HS-5 (cell line): ENCODE measurements around the gene DNAJC12.
"Not testable (repeated sequence)": the region's sequence is repeated elsewhere in the genome, so short reads cannot be mapped to it uniquely, and the experiment has no call there.

Source experiments
- DNase-seq: peaks from one replicate; pipeline ENCODE4 v3.0.0-alpha.2; 2012; ENCODE audit warnings: low read depth

DNAJC12 gene

GRCh38 chr10:67792653-67793052, 45.3 kb downstream of the DNAJC12 start:
- no peak for DNase-seq

DNA sequence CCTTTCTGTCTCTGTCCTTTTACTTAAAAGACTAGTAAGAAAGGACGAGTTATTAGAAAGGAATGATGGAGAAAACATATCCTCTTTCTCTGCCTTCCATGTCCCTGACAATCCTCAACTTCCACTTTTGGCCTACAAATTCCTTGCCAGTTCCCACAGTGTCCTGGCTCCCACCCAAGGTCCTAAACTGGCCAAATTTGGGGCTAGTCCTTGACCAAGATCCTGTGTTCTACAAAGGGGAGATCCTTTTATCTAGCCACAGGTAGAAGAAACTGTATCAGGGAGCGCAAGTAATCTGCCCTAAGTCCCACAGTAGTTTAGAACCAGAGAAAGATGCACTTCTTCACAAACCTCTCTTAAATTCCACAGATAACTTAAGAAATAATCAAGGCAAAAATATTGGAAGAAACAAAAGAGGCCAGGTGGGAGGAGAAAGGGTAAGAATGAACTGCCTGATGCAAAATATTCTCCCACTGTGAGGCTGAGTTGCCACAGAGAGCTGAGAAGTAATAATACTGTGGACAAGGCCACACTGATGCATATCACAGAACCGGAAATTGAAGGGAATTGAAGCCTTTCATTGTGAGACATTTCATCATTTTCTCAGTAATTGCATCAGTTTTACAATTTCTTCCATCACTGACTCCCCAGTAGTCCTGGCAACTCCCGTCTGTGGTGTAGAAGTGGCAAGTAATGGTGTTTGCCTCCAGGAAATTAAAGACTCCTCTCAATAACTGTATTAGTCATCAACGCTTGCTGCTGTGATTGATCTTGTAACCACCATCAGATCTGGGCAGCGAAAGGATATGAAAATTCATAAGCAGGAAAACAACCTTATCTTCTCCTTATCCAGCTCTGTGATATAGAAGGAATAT, 47.2 kb downstream of the DNAJC12 start:
- DNase-seq, result peak; percentile 26

GRCh38 chr10:67789769-67790168, 48.2 kb downstream of the DNAJC12 start:
- no peak for DNase-seq

- no peak for DNase-seq
Observed at GRCh38 chr10:67788028-67788886, 49.7 kb downstream of the DNAJC12 start.

DNA sequence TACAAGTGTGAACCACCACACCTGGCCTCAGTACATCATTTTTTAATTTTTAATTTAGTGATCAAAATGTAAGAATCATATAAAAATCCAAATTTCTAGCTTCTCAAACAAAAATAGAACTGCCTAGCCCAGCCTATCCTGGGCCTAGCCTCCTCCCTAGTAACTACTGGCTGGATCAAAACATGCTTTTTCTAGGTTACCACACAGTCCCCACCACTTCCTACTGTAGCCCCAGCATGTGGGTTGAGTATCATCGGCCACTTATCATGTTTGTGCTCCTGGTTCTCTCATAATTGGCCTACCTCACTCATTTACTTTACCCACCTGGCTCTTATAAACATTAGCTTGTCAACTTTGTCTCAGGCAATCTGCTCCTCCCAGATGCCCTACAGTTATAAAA, 52.9 kb downstream of the DNAJC12 start:
- DNase-seq, result no peak

GRCh38 chr10:67784474-67784873, 53.5 kb downstream of the DNAJC12 start:
- no peak for DNase-seq

- DNase-seq, result no peak
Observed at GRCh38 chr10:67783606-67784294, 54.2 kb downstream of the DNAJC12 start.

- DNase-seq, result no peak
Observed at GRCh38 chr10:67782530-67782929, 55.5 kb downstream of the DNAJC12 start.

- DNase-seq, result no peak
Observed at GRCh38 chr10:67780759-67781538, 57.0 kb downstream of the DNAJC12 start.

DNA sequence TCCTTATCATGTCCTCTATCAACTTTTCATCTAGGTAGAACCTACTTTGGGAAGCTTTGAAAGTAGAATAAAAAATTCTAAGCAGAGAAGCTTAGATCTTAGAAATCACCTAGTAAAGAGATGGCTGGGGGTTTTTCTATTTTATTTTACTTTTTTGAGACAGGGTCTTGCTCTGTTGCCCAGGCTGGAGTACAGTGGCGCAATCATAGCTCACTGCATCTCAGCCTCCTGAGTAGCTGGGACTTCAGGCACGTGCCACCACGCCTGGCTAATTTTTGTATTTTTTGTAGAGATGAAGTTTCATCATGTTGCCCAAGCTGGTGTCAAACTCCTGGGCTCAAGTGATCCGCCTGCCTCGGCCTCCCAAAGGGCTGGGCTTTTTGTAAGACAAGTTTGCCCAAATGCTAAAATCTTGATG, 57.8 kb downstream of the DNAJC12 start:
- DNase-seq, result not testable (repeated sequence)

DNA sequence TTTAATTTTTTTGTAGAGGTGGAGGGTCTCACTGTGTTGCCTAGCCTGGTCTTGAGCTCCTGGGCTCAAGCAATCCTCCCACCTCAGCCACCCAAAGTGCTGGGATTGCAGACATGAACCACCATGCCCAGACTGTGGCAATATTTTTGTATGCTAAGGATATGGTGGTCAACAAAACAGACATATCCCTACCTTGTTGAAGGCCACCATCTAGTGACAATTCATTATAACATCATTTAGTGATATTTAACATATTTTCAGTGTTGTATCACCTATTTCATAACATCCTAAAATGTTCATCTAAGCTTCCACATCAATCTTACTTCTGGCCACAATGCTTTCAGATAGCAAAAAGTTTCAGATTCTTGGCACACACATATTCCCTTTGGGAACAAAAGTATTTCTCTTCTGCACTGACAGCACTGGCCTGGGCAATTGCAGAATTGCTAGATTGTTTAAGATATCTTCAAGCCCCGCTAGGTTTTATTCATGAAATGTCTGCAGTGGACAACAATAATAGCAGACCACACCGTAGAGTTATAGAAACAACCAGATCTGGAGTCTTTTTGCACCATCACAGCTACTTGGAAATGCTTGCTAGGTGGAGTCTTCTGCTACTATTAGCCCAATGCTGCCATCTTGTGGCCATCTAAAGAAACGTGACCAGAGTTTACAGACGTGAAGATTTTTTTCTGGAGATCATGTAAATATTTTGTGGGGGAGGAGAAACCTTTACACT, 58.4 kb downstream of the DNAJC12 start:
- DNase-seq, result no peak

DNA sequence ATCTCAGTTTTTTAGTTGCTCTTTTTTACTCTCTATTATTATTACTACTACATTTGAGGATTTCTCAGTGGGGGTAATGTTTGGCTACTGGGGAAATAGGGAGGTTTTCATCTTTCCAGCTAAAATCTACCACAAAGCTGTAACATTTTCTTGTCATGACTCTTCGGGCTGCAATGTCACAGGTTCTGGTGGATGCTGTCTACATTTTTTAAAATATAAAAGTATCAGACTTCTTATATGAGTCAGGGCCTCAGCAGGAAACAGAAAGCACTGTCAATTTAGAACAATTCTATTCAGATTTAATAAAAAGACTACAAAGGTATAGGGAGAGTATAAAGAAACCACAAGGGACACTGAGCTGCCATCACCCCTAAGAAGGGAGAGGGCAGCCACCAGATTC, 61.6 kb downstream of the DNAJC12 start:
- no peak for DNase-seq

- DNase-seq, result no peak
Observed at GRCh38 chr10:67775279-67775678, 62.7 kb downstream of the DNAJC12 start.

DNA sequence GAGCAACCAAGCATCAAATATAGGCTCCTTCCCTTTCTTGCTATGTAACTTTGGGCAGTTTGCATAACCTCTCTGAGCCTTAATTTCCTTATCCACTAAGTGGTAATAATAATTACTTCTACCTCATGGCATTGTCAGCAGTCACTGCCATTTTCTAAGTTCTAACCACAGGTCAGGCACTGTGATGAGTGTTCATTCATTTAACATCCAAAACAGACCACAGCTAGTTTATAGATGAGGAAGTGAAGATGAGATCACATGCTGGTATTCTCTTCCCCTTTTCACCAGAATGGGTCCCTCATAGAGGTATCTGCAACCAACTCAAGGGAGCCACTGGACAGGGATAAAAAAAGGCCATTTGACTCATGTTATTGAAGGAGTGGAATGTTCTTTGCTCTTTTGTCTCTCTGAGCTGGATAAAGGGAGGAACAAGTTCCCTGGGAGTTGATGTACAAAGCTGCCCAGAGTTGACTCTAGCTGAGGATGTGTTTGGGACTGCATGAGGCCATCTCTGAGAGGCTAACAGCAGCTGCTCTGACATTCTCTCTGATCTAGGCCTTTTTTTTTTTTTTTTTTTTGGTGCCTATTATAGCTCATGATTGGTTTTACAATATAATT, 65.0 kb downstream of the DNAJC12 start:
- no peak for DNase-seq

DNA sequence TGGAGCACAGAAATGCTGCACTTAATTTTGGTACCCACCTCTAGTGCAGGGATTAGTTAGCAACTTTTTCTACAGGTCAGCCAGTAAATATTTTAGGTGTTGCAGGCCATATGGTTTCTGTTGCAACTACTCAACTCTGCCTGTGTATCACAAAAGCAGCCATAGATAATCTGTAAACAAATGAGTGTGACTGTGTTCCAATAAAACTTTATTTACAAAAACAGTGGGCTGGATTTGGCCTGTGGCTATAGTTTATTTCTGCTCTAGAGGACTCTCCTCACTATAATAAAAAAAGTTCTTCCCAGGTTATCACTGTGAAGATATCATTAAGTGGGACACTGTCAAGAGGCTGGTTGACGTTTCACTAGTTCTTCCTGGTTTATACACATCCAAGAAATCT, 65.8 kb downstream of the DNAJC12 start:
- no peak for DNase-seq

DNA sequence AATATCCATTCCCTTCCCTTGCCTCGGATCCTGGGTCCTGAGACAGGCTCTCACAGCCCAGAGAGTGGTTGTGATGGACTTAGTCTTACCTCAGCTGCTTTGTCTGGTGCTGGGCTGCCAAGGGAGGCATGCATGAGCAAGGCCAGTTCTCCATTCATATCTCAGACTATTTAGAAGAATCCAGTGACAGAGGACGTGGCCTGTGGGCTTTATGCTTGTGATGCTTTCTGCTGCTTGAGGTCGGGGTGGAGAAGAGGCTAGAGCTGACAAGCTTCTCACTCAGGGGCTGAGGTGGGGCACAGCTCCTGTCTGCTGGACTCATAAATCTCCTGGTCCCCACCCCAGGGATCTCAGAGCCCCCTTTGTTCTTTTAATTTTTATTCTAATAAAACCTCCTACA, 66.8 kb downstream of the DNAJC12 start:
- DNase-seq, result no peak

DNA sequence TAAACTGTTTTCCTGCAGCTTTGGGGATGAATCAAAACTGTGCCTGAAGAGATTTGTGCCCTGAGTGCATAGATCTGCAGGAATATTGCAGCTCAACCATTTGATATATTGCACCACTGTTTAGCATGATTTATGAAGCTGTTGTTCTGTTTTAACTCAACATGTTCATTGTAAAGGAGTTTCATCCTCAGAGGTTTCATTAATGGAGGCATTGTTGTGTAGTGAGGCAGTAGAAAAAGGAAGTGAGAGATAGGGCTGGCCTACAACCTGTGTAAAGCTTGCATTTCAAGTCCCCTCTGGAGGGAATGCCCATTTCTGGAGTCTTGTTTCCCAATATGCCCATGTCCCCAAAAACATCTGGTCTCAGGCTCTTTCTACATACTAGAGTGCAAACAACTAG, 67.5 kb downstream of the DNAJC12 start:
- DNase-seq, result no peak

DNA sequence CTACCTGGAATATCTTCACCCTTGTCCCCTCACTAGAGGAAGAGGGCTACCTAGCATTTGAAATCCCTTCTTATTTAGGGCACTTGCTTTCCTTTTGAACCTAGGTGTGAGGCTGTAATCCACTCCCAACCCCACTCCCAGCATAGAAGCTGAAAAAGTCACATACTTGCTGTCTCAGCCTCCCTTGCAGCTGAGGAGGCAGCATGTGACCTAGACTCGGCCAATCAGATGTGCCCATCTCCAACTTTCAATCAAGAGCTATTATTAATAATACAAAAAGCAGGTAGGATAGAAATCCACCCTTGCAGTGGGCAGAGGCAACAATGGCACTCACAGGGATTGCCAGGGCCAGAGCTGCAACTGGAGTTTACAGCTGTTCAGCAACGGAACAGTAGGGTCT, 70.7 kb downstream of the DNAJC12 start:
- no peak for DNase-seq

DNA sequence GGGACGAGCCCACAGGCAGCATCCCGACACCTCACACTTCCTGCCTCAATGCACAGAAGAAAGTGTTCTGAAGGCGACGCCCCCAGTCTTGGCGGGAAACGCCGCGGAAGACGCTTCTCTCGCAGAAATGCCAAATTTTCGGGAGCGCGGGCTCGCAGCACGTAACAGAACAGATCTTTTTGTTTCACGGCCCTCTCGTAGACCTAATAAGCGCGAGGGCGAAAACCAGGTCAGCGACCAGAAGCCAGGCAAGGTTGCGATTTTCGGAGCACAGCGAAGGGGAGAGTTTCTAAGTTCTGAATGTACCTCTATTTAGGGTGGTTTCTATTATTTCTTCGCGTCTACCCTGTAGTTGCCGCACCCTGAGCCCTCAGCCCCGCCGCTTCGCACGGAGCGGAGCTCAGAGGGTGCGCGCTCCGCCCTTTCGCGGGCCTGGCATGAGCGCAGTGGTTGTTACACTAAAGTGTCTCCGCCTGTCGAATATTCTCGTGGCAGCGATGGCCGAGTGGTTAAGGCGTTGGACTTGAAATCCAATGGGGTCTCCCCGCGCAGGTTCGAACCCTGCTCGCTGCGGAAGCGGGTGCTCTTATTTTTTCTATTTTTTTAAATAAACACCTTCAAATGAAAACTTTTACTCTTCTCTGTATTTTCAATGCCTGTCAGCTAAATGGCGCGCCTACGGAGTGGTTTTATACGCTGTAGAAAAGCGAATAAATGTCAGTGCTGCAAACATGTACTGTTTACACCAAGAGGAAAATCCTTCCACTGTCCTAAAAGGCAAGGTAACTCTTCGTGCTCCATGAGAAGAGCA, 73.8 kb downstream of the DNAJC12 start:
- peak; percentile 87 for DNase-seq
